Hepatic stellate cell (primary cell): Measurements from ENCODE around the gene DPP7.

Experiments
- DNase-seq: peaks from one replicate; pipeline ENCODE4 v3.0.0; 2011; ENCODE audit warnings: low spot score

The DPP7 gene

GRCh38 chr9:137114613-137115393, at the start of gene DPP7:
TSS of gene DPP7 (minus strand) at chr9:137114733. CDS start at chr9:137114713, 20 bp downstream.
- DNase-seq, result peak; percentile 87

GRCh38 chr9:137163805-137164204, 49.3 kb upstream of the DPP7 start:
- no peak for DNase-seq

- no peak for DNase-seq
Measured at GRCh38 chr9:137163365-137163715, 48.8 kb upstream of the DPP7 start.

GRCh38 chr9:137162505-137163364, 48.2 kb upstream of the DPP7 start:
- DNase-seq, result peak; percentile 70

- no peak for DNase-seq
Measured at GRCh38 chr9:137161558-137162486, 47.3 kb upstream of the DPP7 start.

GRCh38 chr9:137160716-137161557, 46.4 kb upstream of the DPP7 start:
- DNase-seq, result no peak

GRCh38 chr9:137160054-137160425, 45.5 kb upstream of the DPP7 start:
- no peak for DNase-seq

- DNase-seq, result no peak
Measured at GRCh38 chr9:137159105-137160053, 44.8 kb upstream of the DPP7 start.

- DNase-seq, result no peak
Measured at GRCh38 chr9:137158625-137159024, 44.1 kb upstream of the DPP7 start.

- DNase-seq, result no peak
Measured at GRCh38 chr9:137157618-137158415, 43.3 kb upstream of the DPP7 start.

- peak; percentile 64 for DNase-seq
Measured at GRCh38 chr9:137156567-137157375, 42.2 kb upstream of the DPP7 start.

- no peak for DNase-seq
Measured at GRCh38 chr9:137152844-137153405, 38.4 kb upstream of the DPP7 start.

- no peak for DNase-seq
Measured at GRCh38 chr9:137150617-137151457, 36.3 kb upstream of the DPP7 start.

GRCh38 chr9:137149942-137150616, 35.5 kb upstream of the DPP7 start:
- no peak for DNase-seq

- DNase-seq, result no peak
Measured at GRCh38 chr9:137149363-137149762, 34.8 kb upstream of the DPP7 start.

- no peak for DNase-seq
Measured at GRCh38 chr9:137148661-137149060, 34.1 kb upstream of the DPP7 start.

- DNase-seq, result no peak
Measured at GRCh38 chr9:137148242-137148641, 33.7 kb upstream of the DPP7 start.
